Measurements from ENCODE around the gene GINS2. TPM values are rescaled to one million over a fixed set of nuclear protein-coding genes. Genes with fewer than 3 reads are reported as not detected.

The GINS2 gene
- total RNA-seq, 2 experiments from 2014 or later = 33.4 to 34.2 TPM

DNA sequence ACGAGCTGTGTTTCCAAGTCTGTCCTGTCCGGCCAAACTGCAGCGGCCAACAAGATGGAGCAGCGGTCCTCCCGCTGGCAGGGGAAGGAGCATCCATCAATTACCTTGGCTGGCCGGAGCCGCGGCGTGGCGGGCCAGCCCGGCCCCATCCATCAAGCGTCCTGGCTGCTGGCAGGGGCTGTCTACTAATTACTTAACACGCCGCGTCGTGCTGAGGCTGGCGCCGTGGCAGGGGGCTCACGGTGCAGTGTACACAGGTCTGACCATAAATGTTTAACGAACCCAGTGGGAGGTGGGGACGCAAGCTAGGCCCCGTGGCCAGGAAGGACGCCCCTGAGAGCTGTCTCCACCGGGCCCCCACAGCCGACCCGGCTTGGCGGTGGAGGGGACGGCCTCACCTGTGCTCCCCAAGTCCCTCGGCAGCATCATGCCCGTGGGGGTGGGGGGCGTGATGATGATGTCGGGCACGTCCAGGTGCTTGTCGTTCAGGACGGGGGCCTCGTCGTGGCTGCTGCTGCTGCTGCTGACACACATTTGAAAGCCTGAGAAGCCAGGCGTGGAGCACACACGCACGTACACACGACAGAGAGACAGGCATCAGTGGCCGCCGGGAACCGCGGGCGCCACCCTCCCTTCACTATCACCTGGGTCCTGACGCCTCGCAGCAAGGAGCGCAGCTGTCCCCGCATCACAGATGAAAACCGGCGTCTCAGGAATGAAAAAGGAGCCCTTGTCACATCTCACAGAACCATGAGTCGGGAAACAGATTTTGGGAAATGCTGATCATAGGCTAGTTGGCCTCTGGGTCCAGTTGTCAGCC lies 21.2 kb upstream of the GINS2 start:
- Mint-ChIP-seq H3K27me3 (no peaks in the 10 kb centered on the region), H3K4me3 (no peak overlapping the region), H3K36me3 (peaks cover 3% of the 10 kb centered on the region), H3K4me1 (no peaks in the 10 kb centered on the region), H3K9me3 (peaks cover 3% of the 10 kb centered on the region), H3K27ac (no peak overlapping the region)
- POLR2A ChIA-PET = no interaction called here
- ATAC-seq (ENCODE audit: low read depth) (no peak), DNase-seq (no peak)

DNA sequence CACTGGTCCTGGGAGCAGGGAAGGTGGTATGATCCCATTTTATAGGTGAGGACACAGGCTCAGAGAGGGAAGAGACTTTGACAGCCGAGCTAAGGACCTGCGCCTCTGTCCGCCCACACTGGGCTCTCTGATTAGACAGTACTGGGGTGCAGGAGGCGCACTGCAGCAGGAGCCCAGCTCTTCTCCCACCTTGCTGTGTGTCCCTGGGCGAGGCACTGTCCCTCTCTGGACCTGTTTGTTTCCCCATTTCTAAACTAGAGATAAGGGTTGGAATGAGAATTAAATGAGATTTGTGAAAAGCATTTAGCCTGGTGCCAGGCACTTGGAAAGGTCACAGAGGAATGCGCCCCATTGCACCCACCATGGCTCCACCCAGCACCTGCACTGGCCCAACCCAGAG lies 19.6 kb upstream of the GINS2 start:
- ATAC-seq (ENCODE audit: low read depth) = no peak
- Mint-ChIP-seq H3K27me3 (no peaks in the 10 kb centered on the region), H3K36me3 (peaks cover 3% of the 10 kb centered on the region), H3K27ac (no peak overlapping the region), H3K4me1 (no peaks in the 10 kb centered on the region), H3K4me3 (no peak overlapping the region), H3K9me3 (peaks cover 3% of the 10 kb centered on the region)
- POLR2A ChIA-PET = no interaction called here
- no peak for DNase-seq

GRCh38 chr16:85707528-85708095 lies 18.9 kb upstream of the GINS2 start:
- Mint-ChIP-seq H3K27me3 (no peaks in the 10 kb centered on the region), H3K4me3 (no peak overlapping the region), H3K9me3 (peaks cover 3% of the 10 kb centered on the region), H3K36me3 (peaks cover 3% of the 10 kb centered on the region), H3K27ac (no peak overlapping the region), H3K4me1 (no peaks in the 10 kb centered on the region)
- no peak for ATAC-seq (ENCODE audit: low read depth)
- no peak for DNase-seq
- POLR2A ChIA-PET = no interaction called here

GRCh38 chr16:85706449-85707034 lies 17.8 kb upstream of the GINS2 start:
- POLR2A ChIA-PET = no interaction called here
- no peak overlapping the region for H3K27ac Mint-ChIP-seq
- no peak overlapping the region for H3K4me3 Mint-ChIP-seq
- H3K4me1 Mint-ChIP-seq = no peaks in the 10 kb centered on the region
- no peak for ATAC-seq (ENCODE audit: low read depth)
- no peak for DNase-seq
- H3K9me3 Mint-ChIP-seq = no peaks in the 10 kb centered on the region
- H3K27me3 Mint-ChIP-seq = no peaks in the 10 kb centered on the region
- no peaks in the 10 kb centered on the region for H3K36me3 Mint-ChIP-seq

DNA sequence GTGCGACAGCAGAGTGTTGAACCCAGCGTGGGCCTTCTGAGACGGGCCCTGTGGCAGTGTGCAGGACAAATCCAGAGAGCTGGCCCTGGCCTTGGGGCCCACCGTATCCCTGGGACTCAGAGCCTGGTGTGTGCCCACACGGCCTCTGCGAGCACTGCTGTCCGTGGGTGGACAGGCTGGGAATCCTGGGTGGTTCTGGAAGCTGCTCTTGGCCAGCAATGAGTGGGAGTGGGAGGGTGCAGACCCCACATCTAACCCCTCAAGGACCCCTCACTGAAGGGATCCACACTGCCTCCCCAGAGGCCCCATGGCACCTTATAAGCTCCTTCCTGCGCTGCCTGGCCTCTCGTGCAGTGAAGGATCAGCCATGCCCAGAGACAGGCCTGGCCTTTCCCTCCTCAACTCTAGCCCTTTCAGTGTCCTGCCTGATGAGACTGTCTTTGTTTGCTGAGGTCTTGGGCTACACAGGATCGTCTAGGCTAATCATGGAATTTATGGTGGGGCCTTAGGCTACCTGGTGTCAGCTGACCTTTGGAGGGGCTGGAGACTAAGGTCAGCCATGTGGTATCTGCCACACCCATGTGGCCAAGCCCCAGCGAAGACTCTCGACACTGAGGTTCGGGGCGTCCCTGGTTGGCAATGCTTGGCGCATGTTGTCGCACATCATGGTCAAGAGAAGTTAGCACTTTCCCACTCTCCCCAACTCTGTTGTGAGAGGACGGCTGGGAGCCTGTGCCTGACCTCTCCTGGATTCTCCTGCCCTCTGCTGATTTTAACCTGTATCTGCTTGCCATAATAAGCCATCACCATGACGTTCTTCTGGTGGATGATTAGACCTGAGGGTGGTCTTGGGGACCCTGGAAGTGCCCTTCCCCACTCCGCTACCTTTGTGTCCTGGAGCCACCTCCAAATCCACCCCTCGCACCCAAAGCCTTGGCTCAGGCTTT lies 16.4 kb upstream of the GINS2 start:
- peaks cover 7% of the 10 kb centered on the region for H3K27me3 Mint-ChIP-seq
- no peaks in the 10 kb centered on the region for H3K36me3 Mint-ChIP-seq
- no peak overlapping the region for H3K27ac Mint-ChIP-seq
- H3K4me1 Mint-ChIP-seq = no peaks in the 10 kb centered on the region
- ATAC-seq (ENCODE audit: low read depth) = no peak
- POLR2A ChIA-PET = no interaction called here
- H3K9me3 Mint-ChIP-seq = no peaks in the 10 kb centered on the region
- H3K4me3 Mint-ChIP-seq = no peak overlapping the region
- no peak for DNase-seq

GRCh38 chr16:85704011-85704410 lies 15.3 kb upstream of the GINS2 start:
- no peaks in the 10 kb centered on the region for H3K9me3 Mint-ChIP-seq
- no peak overlapping the region for H3K4me3 Mint-ChIP-seq
- DNase-seq (no peak), ATAC-seq (ENCODE audit: low read depth) (no peak)
- POLR2A ChIA-PET = no interaction called here
- H3K27ac Mint-ChIP-seq = no peak overlapping the region
- H3K36me3 Mint-ChIP-seq = no peaks in the 10 kb centered on the region
- no peaks in the 10 kb centered on the region for H3K4me1 Mint-ChIP-seq
- H3K27me3 Mint-ChIP-seq = peaks cover 8% of the 10 kb centered on the region

GRCh38 chr16:85699628-85700027 lies 10.9 kb upstream of the GINS2 start:
- H3K27ac Mint-ChIP-seq = no peak overlapping the region
- H3K36me3 Mint-ChIP-seq = no peaks in the 10 kb centered on the region
- ATAC-seq (ENCODE audit: low read depth) = no peak
- H3K9me3 Mint-ChIP-seq = no peaks in the 10 kb centered on the region
- no peaks in the 10 kb centered on the region for H3K4me1 Mint-ChIP-seq
- no peak for DNase-seq
- H3K27me3 Mint-ChIP-seq = peaks cover 11% of the 10 kb centered on the region
- H3K4me3 Mint-ChIP-seq = no peak overlapping the region
- POLR2A ChIA-PET = no interaction called here

GRCh38 chr16:85698935-85699558 lies 10.3 kb upstream of the GINS2 start:
- no peak overlapping the region for H3K27ac Mint-ChIP-seq
- H3K9me3 Mint-ChIP-seq = no peaks in the 10 kb centered on the region
- no peaks in the 10 kb centered on the region for H3K36me3 Mint-ChIP-seq
- POLR2A ChIA-PET = no interaction called here
- H3K4me3 Mint-ChIP-seq = no peak overlapping the region
- no peak for ATAC-seq (ENCODE audit: low read depth)
- no peak for DNase-seq
- peaks cover 11% of the 10 kb centered on the region for H3K27me3 Mint-ChIP-seq
- no peaks in the 10 kb centered on the region for H3K4me1 Mint-ChIP-seq

GRCh38 chr16:85698459-85698891 lies 9.7 kb upstream of the GINS2 start:
- no peaks in the 10 kb centered on the region for H3K9me3 Mint-ChIP-seq
- no peak for ATAC-seq (ENCODE audit: low read depth)

GRCh38 chr16:85697431-85697830 lies 8.7 kb upstream of the GINS2 start:
- no peak for ATAC-seq (ENCODE audit: low read depth)
- no peaks in the 10 kb centered on the region for H3K36me3 Mint-ChIP-seq
- H3K27ac Mint-ChIP-seq = no peak overlapping the region
- no peaks in the 10 kb centered on the region for H3K9me3 Mint-ChIP-seq
- no peaks in the 10 kb centered on the region for H3K4me1 Mint-ChIP-seq
- DNase-seq = no peak
- peaks cover 18% of the 10 kb centered on the region for H3K27me3 Mint-ChIP-seq
- no peak overlapping the region for H3K4me3 Mint-ChIP-seq
- POLR2A ChIA-PET = no interaction called here

More at GRCh38 chr16:85698459-85698891, 9.7 kb upstream of the GINS2 start:
- Mint-ChIP-seq H3K4me1 (no peaks in the 10 kb centered on the region), H3K4me3 (no peak overlapping the region), H3K27me3 (peaks cover 13% of the 10 kb centered on the region), H3K27ac (no peak overlapping the region), H3K36me3 (no peaks in the 10 kb centered on the region)
- POLR2A ChIA-PET = no interaction called here
- no peak for DNase-seq

DNA sequence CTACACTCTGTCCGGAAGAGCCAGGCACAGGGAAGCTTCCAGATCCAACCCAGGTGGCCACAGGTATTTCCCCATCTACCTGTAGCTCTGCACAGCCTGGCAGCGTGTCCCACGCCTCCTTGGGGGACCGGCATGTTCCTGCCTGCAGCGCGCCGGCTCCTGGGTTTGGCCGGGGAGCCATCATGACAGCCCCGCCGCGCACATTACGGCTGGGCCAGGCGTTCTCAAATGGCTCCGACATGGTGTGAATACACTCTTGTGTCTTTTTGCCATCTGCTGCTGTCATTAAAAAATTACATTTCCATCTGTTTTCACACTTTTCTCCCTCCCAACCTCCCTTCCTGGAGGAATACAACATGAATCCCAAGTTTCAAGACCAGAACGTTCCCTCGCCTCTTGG lies 8.0 kb upstream of the GINS2 start:
- no peak for DNase-seq
- no peaks in the 10 kb centered on the region for H3K4me1 Mint-ChIP-seq
- POLR2A ChIA-PET = no interaction called here
- H3K36me3 Mint-ChIP-seq = no peaks in the 10 kb centered on the region
- no peaks in the 10 kb centered on the region for H3K9me3 Mint-ChIP-seq
- H3K27me3 Mint-ChIP-seq = peaks cover 21% of the 10 kb centered on the region
- no peak overlapping the region for H3K27ac Mint-ChIP-seq
- no peak overlapping the region for H3K4me3 Mint-ChIP-seq
- no peak for ATAC-seq (ENCODE audit: low read depth)

GRCh38 chr16:85695196-85696128 lies 6.7 kb upstream of the GINS2 start:
- DNase-seq (no peak), ATAC-seq (ENCODE audit: low read depth) (no peak)
- Mint-ChIP-seq H3K9me3 (no peaks in the 10 kb centered on the region), H3K4me1 (no peaks in the 10 kb centered on the region), H3K27ac (no peak overlapping the region), H3K4me3 (no peak overlapping the region), H3K27me3 (peaks cover 17% of the 10 kb centered on the region), H3K36me3 (no peaks in the 10 kb centered on the region)
- POLR2A ChIA-PET = interaction anchor here (0.6 kb wide), 1 partner anchor 10 kb away, joined by 4 read pairs; no protein-coding TSS in a partner anchor
